Limb (tissue), 2 donors: ENCODE measurements around the gene GLS.
"Not testable (repeated sequence)": the region's sequence is repeated elsewhere in the genome, so short reads cannot be mapped to it uniquely, and the experiment has no call there.

Experiments
- DNase-seq, 2 donors: peaks; one replicate each; pipeline ENCODE4 v3.0.0-alpha.2; 2016; ENCODE audit errors: extremely low spot score in 2 of 2

Gene GLS

DNA sequence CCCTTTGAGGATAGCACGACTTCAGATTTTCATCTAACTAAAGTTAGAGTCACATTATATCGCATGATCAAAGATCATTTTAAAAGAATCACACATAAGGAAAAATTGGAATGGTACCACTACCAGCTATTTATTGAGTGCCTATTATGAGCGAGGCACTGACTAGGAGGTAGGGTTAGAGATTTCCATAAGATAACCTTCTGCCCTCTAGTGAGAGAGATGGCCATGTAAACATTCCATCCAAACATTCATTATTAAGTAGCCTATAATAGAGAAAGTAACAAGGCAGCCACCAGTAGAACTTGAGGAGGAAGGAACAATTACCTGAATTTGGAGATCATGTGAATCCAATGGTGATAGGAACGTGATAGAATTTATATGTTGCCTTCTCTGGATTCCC is 25.4 kb upstream of the GLS start:
- no peak for DNase-seq

DNA sequence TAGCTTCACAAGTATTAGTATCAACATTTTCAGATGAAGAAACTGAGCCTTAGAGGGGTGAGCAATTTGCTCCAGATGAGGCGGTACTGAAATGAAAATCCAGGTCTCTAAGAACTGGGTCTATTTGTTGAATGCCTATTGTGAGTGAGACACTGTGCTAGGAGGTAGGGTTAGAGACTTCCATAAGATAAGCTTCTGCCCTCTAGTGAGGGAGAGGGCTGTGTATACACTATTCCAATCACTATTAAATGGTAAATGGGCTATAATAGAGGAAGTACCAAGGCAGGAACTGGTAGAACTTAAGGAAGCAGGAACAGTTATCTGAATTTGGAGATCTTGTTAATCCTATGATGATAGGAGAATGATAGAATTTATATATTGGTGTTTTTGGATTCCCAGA is 23.6 kb upstream of the GLS start:
- DNase-seq = no peak

DNA sequence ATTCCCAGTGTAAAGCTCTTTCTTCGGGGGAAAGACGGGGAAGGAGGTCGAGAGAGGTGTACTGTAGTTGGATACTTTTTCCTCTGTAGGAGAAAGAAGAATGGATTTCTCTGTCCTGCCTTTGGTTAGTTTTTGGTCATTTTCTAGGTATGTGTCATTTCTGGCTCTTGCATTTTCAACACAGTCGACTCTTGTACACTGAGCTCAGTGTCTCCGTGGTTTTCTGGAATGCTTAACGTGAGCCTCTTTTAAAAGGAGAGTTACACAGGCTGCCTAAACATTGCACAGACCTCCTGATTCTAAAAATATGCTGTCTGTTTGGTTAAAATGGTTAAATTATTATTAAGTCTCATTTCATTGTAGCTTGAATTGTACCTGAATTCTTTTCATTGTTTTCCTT is 21.8 kb upstream of the GLS start:
- no peak for DNase-seq

DNA sequence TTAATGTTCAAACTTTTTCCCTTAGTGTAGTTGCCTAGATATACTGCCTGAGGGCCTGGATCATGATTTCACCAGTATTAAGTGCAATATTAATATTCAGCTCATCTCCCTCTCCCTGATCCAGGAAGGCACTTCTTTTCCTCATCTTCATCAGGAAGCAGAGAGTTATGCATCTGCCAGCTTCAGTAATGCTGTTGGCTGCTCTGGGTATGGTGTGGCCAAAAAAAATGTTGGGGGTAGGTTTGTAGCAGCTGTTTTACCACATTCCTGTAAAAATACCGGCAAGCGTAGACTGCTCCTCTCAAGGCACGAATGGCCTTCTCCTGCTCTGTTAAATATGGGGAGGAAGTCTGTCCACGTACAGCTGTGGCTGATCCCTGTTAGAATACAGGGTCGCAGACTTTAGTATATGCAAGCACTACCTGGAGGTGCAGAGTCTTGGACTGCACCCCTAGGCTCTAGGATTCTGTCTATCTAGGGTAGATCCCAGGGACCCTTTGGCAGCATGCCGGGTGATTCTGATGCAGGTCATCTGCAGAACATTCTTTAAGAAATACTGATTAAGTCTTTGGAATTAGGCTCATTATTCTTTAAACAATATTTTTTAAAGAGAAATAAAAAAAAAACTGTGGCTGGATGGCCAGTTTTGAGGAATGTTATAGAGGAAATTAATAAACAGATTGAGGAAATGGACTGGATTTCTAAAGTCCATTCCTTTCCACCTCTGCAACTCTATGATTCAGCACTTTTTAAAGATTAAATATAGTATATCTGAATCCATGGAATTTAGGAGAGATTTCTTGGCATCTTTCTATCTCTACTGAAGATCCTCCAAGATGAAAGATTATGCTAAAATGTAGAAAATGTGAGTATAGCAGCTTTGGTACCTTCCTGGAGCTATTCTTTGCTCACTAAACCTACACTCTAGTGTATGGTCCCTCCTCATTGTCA is 21.0 kb upstream of the GLS start:
- DNase-seq = no peak

DNA sequence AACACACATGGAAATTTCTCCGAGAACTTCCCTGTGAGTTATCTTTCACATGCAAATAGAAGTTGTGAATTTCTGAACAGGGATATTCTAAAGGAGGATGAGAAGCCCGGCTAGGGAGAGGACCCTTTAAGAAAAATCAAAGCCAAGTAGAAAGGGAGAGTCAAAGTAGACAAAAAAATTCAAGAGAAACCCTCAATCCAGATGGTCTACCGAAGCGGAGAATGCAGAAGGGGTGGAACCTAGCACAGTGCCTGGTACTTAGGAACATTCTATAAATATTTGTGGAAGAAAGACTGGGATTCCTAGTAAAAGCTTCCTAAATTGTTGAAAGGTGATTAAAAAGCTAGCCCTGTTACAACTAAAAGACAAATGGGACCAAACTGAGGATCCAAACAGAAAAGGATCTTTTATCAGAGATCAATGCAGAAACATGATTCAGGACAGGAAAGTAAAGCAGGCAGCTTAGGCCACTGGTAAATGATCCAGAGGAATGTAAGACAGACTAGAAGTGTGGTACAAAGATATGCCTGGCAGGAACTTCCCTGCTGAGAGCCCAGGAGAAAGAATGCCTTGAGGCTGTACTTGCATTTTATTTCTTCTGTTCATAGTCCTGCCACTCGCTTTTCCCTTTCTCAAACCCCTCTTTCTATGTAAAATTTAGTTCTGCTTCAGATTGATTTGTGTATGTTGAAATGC is 19.5 kb upstream of the GLS start:
- no peak for DNase-seq

DNA sequence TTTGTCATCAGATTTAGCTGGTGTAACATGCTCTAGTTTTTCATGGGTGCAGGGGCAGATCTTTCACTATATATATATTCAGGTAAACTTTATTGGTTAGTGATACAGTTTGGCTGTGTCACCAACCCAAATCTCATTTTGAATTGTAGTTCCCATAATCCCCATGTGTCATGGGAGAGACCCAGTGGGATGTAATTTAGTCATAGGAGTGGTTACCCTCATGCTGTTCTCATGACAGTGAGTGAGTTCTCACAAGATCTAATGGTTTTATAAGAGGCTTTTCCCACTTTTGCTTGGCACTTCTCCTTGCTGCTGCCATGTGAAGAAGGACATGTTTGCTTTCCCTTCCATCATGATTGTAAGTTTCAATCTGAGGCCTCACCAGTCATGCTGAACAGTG is 18.5 kb upstream of the GLS start:
- DNase-seq = not testable (repeated sequence)

DNA sequence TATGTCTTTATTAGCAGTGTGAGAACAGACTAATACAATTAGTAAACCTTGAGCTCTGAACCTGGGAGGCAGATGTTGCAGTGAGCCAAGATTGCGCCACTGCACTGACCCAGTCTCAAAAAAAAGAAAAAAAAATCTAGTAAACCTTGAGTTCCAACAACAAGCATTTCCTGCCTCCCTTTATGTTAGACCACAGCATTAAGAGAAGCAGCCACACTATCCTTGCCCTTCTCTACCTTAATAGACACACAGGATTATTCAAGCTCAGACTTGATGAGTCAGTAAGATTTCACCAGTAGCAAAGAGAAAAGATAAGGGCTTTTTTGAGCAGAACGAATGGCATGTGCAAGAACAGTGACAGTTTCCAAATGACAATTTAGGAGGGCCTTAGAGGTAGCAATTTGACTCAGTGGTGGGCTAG is 18.0 kb upstream of the GLS start:
- no peak for DNase-seq

DNA sequence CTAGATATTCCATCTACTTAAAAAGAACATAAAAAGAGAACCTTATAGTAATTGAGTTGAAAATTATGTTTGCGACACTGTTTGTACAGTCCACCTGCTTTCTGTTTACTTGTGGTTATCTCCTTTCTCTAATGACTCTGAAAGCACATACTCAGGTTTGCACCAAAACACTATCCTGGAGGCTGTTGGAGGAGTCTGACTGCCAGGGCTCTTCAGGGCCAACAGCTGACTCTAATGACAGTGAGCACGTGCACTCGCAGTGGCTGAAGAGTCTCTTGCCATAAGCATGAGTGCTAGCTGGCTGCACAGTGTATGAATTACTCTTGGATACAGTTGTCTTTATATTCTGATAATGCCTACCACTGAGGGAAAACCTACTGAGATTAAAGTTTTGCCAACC is 16.7 kb upstream of the GLS start:
- DNase-seq = no peak

DNA sequence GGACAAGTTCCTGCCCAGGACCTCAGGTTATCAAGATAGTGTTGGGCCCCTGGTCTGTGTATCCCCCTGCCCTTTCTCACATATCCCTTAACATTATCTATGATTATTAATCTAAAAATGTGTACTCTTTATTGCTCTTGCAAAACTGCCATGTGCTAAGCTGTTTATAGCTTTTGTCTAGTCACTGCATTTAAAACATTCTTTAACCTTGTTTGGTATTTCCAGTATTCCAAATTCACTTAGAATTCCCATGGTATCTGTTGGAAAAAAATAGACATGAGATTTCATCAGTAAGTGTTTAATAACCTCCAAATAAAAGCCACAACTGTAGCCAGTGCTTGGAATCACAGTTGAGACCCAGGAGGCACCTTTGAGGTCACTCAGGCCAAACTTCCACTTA is 16.2 kb upstream of the GLS start:
- no peak for DNase-seq

DNA sequence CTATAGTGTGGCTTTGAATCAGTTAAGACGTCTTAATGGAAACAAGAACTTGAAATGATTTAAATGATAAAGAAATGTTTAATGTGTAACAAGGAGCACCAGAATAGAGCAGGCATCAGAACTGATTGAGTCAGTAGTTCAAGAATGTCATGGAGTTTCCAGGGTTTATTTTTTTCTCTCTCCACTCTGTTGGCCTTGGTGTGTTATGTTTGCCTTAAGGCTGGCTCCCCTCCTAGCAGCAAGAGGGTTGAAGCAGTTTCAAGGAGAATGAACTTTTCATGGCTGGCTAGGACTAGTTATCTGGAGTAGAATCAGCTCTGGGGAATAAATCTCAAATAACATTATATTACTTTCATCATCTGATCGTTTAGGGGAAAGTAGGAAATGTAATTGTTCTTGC is 13.4 kb upstream of the GLS start:
- DNase-seq = peak in 1 of 2 donors; percentile 38

DNA sequence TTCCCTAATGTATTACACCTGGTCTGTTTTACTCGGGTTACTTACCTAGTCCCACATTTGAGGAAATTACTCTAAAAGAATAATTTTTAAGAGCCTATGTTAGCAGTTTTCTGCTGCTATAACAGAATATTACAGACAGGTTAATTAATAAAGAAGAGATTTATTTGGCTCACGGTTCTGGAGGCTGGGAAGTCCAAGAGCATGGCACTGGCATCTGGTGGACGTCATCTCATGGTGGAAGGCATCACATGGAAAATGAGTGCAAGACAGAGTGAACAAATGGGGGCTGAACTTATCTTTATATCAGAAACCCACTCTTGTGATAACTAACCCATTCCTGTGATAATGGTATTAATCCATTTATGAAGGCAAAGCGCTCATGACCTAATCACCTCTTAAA is 12.8 kb upstream of the GLS start:
- no peak for DNase-seq

DNA sequence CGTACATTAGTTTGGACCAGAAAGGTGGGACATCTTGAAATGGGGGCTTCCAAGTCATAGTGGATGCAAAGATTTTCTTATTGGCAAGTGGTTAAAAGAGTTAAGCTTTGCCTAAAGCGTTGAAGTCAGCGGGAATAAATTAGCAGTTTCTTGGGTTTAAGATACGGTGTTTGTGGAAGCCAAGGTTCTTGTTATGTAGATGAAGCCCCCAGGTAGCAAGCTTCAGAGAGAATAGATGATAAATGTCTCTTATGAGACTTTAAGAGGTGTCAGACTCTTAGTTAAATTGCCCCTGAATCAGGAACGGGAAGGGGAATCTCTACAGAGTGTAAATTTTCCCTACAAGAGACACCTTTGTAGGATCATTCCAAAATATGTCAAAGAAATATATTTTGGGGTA is 10.9 kb upstream of the GLS start:
- no peak for DNase-seq

DNA sequence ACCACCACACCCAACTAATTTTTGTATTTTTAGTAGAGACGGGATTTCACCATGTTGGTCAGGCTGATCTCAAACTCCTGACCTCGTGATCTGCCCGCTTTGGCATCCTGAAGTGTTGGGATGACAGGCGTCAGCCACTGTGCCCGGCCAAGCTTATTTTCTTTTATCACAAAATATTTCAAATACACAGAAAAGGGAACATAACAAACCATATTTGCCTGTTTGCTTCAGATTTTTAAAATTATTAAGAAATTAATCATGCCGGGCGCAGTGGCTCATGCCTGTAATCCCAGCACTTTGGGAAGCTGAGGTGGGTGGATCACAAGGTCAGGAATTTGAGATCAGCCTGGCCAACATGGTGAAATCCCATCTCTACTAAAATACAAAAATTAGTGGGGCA is 7.2 kb upstream of the GLS start:
- not testable (repeated sequence) for DNase-seq

DNA sequence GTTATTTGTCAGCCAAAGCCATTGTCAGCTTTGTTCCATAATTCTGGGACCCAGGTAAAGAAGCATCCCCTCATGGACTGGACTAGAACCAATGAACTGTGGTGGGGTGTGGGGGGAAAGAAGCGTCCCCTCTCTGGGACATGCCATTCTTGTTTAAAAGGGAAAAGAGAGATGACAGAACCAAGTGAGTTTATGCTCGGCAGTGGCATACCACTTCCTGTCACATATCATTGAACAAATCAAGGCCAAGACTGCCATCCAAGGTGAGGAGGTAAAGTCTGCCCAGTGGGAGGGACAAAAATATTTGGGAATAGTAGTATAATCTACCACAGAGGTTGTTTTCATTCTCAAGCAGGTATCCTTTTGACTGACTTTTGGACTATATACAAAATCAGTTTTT is 4.7 kb upstream of the GLS start:
- DNase-seq = no peak

DNA sequence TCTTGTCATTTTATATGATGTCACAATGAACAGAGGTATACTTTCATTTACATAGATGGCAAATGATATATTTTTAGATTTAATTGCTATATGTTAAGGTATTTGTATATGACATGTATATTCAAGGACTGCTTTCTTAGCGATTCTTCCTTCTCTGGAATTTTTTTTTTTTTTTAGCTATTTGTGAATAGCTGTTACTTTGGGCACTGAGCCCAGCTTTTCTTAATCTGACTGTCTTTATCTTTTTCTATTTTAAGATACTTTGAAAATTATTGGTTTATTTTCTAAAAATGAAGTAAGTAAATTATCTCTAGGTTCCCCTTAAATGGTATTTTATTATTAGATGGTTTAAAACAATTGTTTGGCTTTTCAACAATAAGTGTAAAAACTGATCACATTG is 4.0 kb upstream of the GLS start:
- no peak for DNase-seq

DNA sequence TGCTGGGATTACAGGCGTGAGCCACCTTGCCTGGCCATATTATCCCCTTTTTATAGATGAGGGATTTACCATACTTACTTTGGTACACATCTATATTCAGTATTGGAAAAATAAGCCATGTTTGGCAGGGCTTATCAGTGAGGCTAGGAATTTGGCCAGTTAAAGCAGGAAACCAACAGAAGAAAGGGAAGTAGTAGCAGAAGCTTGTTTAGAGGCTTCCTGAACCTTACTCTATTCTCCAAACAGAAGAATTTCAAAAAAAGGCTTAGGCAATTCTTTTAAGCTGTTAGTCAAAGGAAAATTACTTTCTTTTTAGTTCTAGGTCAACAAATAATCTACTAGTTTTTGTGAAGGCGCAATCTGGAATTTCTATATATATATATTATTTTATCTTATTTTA is 3.2 kb upstream of the GLS start:
- DNase-seq = no peak

DNA sequence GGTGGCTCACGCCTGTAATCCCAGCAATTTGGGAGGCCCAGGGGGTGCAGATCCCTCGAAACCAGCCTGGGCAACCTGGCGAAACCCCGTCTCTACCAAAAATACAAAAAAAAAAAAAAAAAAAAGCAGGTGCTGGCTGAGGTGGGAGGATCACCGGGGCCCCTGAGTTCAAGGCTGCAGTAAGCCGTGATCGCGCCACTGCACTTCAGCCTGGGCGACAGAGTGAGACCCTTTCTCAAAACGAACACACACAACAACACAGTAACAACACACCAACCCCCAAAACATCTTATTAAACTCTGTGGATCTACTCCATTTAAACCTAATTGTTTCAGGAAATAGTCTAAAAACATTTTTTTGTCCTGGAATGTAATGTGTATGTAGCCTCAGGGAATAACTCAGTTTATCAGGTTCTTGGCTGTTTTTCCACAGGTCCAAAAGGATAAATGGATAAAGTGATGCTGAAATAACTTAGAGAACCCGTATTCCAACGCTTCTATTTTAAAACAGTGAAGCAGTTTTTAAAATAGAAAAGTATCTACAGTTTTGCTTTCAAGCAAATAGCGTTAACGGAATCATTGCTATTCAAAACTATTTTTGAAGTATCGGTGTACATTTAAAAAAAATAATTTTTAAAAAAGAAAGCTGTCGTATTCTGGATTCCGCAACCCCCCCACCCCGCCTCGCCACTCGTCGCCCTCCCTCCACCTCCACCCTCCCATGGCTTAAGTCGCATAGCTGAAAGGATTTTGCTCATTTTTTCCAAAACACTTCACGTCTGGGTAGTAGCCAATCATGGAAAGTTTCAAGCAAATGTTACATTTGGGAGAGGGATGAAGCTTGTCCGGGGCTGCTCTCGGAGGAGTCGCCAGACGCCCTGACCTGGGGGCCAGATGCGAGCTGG is 895 bp upstream of the GLS start:
- peak in 1 of 2 donors; percentile 19 for DNase-seq

DNA sequence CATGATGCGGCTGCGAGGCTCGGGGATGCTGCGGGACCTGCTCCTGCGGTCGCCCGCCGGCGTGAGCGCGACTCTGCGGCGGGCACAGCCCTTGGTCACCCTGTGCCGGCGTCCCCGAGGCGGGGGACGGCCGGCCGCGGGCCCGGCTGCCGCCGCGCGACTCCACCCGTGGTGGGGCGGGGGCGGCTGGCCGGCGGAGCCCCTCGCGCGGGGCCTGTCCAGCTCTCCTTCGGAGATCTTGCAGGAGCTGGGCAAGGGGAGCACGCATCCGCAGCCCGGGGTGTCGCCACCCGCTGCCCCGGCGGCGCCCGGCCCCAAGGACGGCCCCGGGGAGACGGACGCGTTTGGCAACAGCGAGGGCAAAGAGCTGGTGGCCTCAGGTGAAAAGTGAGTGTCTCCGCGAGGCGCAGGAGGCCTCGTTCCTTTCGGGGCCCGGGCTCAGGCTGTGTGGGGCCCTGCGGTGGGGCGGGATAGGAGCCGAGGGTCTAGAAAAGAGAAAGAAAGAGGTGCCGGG is 520 bp downstream of the GLS start:
- DNase-seq = no peak

DNA sequence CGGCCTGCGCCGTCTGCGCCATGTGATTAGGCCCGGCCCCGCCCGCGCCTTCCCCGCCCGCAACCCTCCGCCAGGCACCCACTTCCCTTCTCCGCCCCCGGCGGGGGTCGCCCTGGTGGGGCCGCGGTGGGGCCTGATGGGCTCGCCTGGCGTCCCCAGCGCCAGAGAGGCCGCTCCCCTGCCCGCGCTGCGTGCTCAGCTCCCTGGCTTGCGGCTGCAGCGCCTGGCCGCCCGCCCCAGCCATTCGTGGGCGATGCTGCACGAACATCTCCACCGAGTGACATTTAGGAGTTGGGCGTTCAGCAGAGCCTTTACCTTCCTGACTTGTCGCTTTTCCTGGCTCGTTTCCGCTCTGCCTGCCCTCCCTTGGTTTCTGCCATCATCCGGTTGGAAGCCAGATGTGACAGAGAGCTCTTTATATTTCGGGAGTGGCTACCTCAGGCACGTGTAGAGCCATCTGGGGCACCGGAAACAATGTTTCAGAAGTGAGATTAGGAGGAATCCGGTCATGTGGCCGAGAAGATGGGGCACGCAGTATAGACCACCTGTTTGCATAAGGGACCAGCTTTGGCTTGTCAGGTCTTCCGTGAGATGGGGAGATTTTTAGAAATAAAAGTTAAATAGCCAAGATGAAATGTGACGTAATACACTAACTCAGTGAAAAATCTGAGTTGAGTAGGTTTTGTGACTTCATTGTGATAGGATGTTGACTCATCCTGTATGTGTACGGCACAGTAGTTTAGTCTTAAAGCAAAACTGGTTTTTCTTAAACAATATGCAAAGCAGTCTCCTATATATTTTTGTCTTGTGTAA is 1.2 kb downstream of the GLS start:
- peak; percentile 51 to 79 for DNase-seq

DNA sequence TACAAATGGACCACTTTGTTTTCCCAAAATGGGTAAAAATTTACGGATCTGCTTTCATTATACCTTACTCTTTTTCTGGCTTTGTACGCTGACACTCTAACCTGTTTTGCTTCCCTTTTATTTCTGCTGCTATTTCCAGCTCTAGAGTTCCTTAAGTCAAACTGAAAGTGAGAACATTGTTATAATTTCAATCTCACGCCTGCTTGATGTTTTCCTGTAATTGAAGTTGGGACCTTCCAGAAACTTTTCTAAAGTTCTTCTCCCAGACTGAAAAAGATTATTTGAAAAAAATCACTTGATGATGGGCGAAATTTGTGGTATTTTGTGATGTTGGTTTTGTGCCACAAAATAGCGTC is 1.8 kb downstream of the GLS start:
- no peak for DNase-seq
